ENCODE data around the gene CSRP1.
"Not testable (repeated sequence)": the region's sequence is repeated elsewhere in the genome, so short reads cannot be mapped to it uniquely, and the experiment has no call there.

CSRP1 gene

DNA sequence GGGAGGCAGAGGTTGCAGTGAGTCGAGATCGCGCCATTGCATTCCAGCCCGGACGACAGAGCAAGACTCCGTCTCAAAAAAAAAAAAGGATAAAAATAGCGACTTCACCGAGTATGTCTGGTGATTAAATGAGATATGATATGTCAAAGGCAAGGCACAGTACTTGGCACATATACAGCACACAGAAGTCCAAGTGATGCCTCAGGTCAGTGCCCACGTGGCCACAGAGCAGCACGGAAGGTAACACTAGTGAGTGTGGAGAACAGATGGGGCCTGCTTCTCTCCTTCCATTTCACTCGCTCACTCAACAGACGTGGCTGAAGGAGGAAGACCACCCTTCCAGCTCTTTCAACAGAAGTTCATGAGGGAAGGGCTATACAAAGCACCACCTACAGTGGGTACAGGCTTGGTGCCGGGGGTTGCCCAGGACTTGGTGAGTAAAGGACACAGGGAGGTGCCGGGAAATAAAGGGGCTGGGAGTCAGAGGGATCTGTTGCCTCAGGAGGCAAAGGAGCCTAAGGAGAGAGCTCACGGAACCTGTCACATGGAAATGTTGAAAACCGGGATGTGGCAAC is 8.9 kb downstream of the CSRP1 start:
- DNase-seq (ENCODE audit: low read depth, low spot score): no peak

DNA sequence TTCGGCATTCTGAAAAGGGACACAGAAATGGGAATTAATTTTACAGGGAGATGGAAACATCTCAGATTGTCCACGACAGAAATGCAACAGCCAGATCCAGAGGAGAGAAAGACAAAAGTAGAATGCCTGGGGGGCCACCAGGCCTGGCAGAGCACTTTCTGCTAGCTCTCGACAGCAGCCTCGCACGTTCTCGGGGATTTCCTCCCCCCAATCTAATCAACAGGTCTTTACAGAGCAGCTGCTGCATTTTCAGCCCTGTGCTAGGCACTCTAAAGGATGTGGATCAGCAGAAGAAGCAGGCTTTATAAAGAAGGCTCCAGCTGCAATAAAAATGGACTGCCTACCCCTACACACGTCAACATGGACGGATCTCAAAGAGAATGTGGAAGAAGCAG is 10.6 kb downstream of the CSRP1 start:
- DNase-seq (ENCODE audit: low read depth, low spot score): no peak

DNA sequence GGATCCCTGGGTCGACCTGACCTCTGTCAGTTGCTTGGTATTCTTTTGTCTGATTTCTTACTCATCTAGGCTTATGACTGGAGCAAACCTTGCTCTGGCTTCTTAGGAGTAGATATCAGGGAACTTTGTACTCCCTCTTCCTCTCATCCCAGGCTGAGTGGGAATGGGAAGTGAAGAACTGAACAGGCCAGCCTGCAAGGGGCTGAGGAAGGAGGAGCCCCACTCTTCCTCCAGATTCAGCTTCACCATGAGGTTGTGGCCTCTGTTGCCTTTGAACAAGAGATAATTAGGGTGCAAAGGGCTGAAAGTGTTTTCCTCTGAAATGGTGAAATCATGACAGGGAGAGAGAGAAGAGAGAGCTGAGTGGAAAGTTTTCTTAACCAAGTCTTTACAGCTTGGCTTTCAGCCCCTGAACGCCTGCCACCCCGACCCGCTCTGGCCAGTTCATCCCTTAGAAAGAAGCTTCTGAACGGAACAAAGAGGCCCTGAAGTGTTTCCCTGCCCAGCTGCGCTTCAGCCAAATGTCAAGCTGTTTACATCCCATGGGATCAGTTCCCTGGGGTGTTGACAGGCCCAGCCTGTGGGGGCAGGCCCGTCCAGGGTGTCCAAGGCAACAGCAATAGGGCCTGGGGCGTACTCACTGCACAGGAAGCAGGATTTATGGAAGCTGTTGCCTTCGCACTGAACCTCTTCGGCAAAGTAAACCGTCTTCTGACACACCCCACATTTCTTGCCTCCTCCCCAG is 11.2 kb downstream of the CSRP1 start:
- DNase-seq (ENCODE audit: low read depth, low spot score): peak; percentile 71

DNA sequence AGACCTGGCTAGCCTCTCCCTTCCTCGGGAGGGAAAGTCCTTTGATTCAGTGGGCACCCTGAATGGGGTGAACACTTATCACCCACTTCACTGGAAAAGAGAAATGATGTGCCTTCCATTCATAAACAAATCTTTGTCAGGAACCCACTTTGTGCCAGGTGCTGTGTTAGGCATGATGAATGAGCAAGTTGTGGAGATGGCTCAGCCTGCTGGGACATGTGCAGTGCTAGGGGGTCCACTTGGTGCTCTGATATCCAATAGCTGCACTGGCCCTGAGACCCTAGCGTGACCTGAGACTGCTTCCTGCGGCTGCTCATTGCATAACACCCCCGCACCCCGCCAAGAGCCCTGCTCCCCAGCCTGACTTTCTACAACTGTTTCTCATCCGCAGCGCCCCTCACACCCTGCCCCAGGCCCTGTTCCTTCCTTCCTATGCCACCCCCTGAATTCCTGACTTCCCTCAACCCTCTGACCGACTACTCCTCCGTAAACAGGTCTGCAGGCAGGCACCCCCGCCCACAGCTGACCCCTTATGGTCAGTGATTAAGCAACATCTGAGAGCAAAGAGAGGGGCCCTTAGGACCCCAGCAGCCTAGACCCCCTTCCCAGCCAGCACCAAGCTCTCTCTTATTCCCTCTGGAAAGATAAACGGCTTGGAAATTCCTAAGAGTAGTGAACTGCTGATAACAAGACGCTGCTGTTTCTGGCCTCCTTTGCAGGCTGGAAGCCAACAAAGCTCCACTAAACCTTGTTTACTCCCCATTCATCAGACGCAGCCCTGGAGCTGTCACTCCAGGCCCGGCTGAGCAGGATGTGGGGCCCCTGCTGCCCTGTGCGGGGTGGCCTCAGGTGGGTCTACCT is 12.9 kb downstream of the CSRP1 start:
- peak; percentile 76 for DNase-seq (ENCODE audit: low read depth, low spot score)

DNA sequence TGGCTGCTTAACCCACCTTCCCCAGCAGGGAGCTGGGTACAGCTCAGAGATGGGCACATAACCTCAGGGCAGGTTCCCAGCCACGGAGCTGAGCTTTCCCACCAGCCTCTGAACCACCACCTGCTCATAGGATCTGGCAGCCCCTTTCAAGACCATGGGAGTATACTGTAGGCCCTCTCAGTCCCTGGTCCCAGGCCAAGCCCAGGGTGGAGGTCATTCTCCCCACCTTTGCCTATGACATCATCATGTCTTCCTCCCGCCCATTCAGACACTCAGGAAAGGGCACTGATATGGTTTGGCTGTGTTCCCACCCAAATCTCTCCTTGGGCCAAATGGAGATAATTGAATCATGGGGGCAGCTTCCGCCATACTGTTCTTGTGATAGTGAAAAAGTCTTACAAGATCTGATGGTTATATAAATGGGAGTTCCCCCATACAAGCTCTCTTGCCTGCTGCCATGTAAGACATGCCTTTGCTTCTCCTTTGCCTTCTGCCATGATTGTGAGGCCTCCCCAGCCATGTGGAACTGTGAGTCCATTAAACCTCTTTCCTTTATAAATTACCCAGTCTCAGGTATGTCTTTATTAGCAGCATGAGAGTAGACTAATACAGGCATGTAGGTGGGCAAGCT is 13.8 kb downstream of the CSRP1 start:
- DNase-seq (ENCODE audit: low read depth, low spot score): not testable (repeated sequence)

DNA sequence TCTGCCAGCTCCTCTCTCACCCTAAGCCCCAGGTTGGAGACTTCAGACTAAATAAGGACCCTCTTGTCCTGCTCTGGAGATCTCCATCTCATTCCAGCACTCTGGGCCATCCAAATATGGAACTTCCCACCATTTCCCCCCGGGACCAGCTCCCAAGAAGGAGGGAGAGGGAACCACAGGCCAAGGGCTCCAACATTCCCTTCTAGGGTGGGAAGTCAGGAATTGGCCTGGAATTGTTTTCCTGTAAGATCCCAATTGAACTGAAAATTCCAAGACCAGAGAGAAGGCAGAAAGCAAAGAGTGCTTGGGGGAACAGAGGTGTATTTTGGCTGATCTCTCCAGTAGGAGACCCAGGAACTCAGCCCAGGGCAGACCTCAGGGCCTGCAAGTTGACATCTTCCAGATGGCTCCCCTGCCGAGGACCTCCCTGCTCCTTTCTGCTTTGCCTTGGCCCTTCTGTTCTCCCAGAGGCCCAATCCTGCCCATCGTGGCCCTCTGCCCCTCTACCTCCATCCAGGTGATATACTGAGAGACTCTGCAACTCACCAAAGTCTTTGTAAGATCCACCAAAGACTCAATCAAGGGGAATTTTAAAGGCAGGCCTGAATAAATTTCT is 14.9 kb downstream of the CSRP1 start:
- DNase-seq (ENCODE audit: low read depth, low spot score): peak; percentile 35

DNA sequence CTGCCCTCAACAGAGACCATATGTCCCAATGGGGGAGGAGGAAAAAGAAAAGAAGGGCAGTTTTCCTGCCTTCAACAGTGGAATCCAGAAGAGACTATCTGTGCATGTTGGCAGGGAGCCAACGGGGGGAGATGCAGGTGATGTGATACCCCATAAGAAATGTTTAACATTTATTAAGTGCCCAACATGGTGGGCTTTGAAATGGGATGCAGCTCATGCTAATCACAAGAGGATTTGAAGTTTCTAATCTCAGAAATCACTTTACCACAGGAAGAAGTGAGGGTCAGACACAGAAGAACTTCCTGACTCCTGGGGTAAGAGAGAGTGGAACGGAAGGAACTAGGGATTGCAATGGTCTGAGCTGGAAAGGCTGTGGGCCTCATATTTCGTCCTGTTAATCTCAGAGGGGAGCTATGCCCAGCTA is 16.2 kb downstream of the CSRP1 start:
- no peak for DNase-seq (ENCODE audit: low read depth, low spot score)

DNA sequence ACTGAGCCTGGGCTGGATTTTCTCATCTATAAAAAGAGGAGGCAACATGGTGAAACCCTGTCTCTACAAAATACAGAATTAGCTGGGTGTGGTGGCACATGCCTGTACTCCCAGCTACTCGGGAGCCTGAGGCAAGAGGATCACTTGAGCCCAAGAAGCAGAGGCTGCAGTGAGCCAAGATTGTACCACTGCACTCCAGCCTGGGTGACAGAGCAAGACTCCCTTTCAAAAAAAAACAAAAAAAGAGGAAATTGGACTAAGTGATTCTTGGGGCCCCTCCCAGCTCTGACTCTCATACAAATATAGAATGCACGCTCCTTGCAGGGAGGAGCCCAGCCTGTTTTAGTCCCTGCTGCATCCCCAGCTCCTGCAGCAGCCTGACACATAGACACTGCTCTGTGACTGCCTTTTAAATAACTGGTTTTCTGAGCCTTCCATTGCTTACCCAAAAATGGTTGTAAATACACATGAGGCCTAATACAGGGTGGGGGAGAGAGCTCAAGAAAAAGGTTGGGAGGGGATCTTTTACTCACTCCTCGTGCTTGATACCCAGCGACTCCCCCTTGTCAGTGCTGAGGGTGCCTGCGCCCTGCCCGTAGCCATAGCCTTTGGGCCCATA is 17.2 kb downstream of the CSRP1 start:
- no peak for DNase-seq (ENCODE audit: low read depth, low spot score)

DNA sequence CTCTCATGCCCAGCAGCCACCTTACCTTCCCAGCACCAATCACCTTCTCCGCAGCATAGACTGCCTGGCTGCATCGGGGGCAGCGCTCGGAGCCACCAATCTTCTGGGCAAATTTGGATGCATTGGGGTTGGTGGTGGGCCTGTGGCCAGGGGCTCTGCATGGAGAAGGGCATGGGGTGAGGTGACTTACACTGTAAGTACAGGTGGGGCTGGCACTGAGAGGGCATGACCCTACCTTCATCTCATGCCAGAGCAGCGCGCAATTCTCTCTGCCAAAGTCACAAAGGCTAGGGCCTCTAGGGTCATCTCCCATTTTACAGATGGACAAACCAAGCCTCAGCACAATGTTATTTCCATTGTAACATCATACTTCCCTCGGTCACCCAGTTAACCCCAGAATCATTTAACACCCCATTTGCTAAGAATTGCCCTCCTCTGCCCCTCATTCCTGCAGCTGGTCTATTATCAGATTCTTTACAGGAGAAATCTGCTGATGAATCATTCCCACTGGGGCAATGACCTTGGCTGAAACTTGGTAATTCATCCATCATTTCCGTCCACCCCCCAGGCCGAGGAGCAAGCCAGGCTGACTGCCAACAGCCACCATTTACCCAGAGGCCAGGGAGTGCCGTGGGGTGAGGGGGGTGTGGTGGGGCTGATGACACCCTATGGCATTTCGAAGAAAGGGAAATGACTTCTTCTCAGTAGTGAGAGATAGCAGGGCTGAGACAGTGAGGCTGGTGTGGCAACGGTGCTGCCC is 17.9 kb downstream of the CSRP1 start:
- no peak for DNase-seq (ENCODE audit: low read depth, low spot score)

DNA sequence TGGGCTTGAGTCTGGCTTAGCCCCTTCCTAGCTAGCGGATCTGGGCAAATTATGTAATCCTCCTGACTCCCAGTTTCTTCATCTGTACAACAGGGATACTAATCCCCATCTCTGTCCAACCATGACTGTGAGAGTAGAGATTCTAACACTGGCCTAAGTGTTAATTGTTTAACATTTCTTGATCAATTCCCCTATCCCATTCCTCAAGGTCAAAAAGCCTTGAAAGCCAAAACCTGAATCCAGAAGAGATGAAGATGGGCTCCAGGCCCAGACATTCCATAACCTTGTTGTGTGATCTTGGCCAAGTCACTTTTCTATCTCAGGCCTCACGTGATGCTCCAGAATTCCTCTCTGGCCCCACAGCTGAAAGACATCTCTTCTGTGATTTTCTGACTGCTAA is 19.2 kb downstream of the CSRP1 start:
- no peak for DNase-seq (ENCODE audit: low read depth, low spot score)

DNA sequence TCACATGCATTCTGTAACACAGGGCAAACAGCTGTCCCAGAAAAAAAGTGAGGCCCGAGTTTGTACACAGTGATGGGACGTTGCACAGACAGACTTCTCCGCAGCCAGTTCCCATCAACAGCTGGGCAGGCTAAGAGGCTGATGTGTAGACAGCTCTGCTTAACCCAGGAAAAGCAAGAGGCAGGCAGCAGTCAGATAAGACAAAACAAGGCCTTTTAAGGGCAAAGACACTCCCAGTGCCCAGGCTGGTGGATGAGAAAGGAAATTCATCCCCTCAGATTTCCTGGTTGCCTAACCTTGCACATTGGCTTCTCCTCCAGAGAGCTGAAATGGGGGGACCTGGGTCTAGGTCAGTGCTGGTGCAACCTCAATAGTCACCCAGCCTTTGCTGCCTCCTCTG is 20.7 kb downstream of the CSRP1 start:
- DNase-seq (ENCODE audit: low read depth, low spot score): peak; percentile 36

DNA sequence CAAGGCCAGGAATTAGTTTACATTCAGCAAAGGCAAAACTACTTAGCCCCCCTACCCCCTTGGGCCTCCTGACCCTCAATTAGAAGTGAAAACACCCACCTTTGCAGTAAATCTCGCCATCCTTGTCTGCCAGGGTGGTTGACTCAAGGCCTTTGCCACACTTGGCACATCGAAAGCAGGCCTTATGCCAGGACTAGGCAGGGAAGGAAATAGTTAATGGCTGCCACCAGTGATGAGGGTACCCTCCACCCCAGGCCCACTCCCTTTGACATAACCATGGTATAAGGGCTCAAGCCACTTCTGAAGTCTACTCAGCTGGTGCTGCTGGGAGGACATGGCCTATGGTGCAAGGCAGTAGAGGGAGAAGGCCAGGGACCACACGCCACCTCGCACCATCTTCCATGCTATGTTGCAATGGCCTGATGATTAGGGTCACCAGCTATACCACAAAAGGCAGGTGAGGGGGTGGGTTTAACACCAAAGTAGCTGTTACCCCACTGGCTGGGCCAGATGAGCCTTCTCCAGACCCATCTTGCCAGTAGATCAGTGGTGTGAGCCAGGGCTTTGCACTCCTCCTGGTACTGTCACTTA is 21.6 kb downstream of the CSRP1 start:
- DNase-seq (ENCODE audit: low read depth, low spot score): no peak

DNA sequence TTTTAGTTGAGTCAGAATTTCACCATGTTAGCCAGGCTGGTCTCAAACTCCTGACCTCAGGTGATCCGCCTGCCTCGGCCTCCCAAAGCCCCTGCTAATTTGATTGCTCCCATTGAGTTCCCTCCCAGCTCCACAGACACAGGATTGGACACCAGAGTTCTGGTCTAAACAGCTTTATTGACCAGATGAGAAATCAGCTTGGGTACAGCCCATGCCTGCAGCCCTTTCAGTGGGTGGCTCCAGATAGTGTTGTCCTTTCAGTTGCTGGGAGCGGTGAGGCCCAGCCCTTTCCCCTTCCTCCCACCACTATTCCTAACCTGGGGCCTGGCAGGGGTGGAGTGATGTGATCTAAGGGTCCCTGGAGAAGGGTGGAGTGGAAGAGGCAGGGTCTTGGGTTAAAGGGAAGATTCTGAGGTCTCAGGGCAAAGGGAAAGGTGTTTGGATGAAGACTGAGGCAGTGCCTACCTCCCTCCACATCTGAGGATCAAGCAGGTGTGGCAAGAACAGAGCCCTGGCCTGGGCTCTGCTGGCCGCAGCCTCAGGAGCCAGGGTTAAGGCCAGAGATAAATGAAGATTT is 23.5 kb downstream of the CSRP1 start:
- no peak for DNase-seq (ENCODE audit: low read depth, low spot score)

DNA sequence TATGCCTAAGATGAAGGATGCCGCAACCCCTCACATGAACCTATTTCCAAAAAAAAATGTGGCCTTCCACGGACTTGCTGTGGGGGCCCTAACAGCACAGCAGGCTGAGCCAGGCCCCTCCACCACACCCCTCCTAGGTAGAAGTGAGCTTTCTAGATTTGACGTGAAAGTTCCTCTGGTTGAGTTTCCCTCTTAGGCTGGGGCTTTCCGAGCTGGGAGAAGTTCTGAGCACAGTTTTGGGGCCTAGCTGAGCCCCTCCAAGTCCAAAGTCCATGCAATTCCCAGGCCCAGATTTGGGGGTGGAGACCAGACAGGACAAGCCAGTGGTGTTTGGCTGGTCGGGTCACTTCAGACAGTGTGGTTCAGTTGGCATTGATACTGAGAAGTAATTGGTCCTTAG is 24.2 kb downstream of the CSRP1 start:
- DNase-seq (ENCODE audit: low read depth, low spot score): no peak

DNA sequence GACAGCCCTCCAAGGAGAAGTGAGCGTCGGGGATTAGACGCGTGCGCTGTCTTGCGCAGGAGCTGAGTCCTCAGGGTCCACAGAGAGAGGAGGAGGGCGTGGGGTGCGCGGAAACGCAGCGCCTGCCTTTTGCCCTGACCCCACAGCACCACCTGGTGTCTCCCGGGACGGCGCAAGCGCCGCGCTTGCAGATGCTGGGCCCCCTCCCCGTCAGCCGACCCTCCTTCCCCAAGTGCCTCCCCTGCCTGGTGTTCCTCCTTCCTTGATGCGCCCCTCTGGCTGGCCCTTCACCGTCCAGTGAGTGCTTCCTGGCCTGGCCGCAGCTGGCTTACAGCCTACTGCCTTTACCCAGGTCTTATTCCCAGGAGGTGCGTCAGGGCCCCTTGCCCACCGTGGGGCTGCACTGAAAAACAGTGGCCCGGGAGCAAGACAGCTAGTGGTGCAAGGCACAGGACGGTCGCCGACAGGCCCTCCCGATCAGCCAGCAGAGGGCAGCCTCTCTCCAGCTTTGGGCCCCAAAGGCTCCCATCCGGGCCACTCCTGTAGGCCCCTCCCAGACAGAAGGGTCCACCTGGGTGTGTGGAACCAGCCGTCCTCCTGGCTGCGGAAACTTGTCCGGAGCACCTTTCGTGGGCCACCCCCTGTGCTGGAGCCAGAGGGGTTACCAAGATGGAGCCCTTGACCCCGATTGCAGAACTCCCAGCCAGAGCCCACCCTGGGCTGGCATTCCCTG is 25.0 kb downstream of the CSRP1 start:
- peak; percentile 97 for DNase-seq (ENCODE audit: low read depth, low spot score)

DNA sequence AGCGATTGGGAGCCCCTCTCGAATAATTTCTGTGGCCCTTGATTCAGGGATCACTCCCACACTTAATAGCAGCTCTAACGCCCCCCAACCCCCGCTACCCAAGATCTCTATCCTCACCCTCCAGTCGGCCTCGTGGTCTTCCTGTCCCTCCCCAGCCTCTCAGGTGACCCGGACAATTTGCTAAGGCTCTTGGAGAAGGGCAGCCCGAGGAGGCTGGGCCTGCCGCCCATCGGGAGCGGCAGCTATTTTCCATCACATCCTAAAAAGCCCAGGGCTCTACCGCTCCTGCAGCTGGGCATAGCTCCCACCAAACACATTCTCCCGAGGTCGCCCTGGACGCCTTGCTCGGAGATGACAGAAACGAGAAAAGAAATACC is 25.9 kb downstream of the CSRP1 start:
- DNase-seq (ENCODE audit: low read depth, low spot score): peak; percentile 49

DNA sequence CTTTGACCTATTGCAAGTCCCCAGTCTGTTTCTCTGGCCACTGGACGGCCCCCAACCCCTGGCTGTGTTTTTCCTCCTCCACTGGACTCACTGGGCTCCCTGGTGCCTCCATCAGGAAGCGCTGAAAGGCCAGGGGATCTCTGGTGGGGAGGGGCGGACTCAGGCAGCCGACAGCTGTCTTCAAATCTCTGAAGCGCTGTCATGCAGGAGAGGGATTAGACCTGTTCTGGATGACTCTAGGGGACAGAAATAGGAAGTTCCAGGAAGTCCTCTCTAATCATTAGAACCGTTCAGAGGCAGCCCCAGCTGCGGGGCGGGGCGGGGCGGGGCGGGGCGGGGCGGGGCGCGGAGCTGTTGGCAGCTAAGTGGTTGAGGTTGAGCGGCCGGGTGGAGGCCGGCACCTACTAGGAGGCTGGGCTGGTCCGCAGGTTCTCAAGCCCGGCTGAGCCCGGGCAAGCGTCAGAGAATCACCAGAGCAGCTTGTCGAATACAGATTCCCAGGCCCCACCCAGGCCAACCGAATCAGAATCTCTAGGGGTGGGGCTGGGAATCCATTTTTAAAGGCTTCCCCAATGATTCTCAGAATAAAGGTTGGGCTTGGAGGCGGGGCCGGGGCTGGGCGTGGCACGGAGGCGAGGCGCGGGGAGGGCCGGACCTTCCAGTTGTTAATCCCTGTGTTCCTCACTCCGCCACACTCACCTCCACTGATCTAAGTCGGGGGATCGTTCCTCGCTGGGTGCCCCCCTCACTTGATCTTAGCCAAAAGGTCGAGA is 26.5 kb downstream of the CSRP1 start:
- DNase-seq (ENCODE audit: low read depth, low spot score): peak; percentile 93

DNA sequence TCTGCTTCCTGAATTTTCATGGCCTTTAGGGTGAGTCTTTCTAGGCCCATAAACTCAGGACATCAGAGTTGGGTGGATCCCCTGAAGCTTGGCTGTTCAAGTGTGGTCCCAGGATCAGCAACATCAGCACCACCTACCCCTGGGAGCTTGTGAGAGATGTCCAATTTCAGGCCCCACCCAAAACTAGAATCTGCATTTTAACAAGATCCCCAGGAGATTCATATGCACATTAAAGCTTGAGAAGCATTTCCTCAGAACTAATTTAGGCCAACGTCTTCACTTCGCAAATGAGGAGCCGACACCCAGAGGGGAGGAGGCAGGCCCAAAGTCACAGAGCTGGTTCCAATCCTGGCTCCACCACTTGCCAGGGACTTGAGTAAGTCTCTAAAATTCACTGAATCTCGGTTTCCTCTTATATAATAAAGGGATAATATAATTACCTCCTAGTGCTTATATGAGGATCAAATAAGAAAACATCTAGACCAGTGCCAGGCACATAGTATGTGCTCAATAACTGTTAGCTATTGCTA is 27.7 kb downstream of the CSRP1 start:
- no peak for DNase-seq (ENCODE audit: low read depth, low spot score)
